Neural progenitor cell (in vitro differentiated cells): ENCODE data around the gene MYH7B. TPM values are rescaled to one million over a fixed set of nuclear protein-coding genes. Genes with fewer than 3 reads are reported as not detected.

Source experiments
- DNase-seq: peaks from one replicate; pipeline ENCODE4 v3.0.0-alpha.2; 2016; ENCODE audit warnings: low spot score
- H2AFZ ChIP-seq: fragments of 200-600 bp; sonication (generic); replicated peaks from 2 replicates; pipeline ENCODE4 v1.6.1; 2016; ENCODE audit warnings: antibody characterized with exemption
- H3F3A ChIP-seq: fragments of 200-600 bp; sonication (generic); 2 replicates; pipeline ENCODE4 v1.6.1; 2016; ENCODE audit warnings: antibody characterized with exemption, low read depth
- H3K27ac ChIP-seq: fragments of 200-600 bp; sonication (generic); 2 replicates; pipeline ENCODE4 v1.5.1; 2016; ENCODE audit warnings: mild to moderate bottlenecking
- H3K27me3 ChIP-seq: fragments of 200-600 bp; sonication (generic); 2 replicates; pipeline ENCODE4 v1.6.1; 2016; ENCODE audit warnings: mild to moderate bottlenecking, moderate library complexity
- H3K36me3 ChIP-seq: fragments of 200-600 bp; sonication (generic); 2 replicates; pipeline ENCODE4 v1.5.1; 2016
- H3K4me1 ChIP-seq: fragments of 200-600 bp; sonication (generic); 2 replicates; pipeline ENCODE4 v1.6.1; 2016; ENCODE audit warnings: mixed run types
- H3K4me2 ChIP-seq: fragments of 200-600 bp; sonication (generic); 2 replicates; pipeline ENCODE4 v1.6.1; 2016
- H3K4me3 ChIP-seq: fragments of 200-600 bp; sonication (generic); 2 replicates; pipeline ENCODE4 v1.5.1; 2016
- H3K79me2 ChIP-seq: fragments of 200-600 bp; sonication (generic); 2 replicates; pipeline ENCODE4 v1.6.1; 2016; ENCODE audit warnings: low read depth
- H3K9ac ChIP-seq: fragments of 200-600 bp; sonication (generic); 2 replicates; pipeline ENCODE4 v1.6.1; 2016
- H3K9me3 ChIP-seq: fragments of 200-600 bp; sonication (generic); 2 replicates; pipeline ENCODE4 v1.5.1; 2016; ENCODE audit warnings: low read depth
- H4K20me1 ChIP-seq: fragments of 200-600 bp; sonication (generic); 2 replicates; pipeline ENCODE4 v1.6.1; 2016; ENCODE audit warnings: low read depth
- H3K27ac Mint-ChIP-seq: 3 replicates; pipeline ENCODE4 v1.8.0; 2021; ENCODE audit warnings: mixed read lengths
- H3K27me3 Mint-ChIP-seq: 2 replicates; pipeline ENCODE4 v1.8.0; 2022; ENCODE audit warnings: low read depth, mild to moderate bottlenecking, inconsistent platforms, moderate library complexity, mixed read lengths; ENCODE audit not compliant: insufficient read depth
- H3K36me3 Mint-ChIP-seq: 3 replicates; pipeline ENCODE4 v1.8.0; 2021; ENCODE audit warnings: mixed read lengths
- H3K4me1 Mint-ChIP-seq: 3 replicates; pipeline ENCODE4 v1.8.0; 2021; ENCODE audit warnings: mixed read lengths
- H3K4me3 Mint-ChIP-seq: 3 replicates; pipeline ENCODE4 v1.8.0; 2021; ENCODE audit warnings: mild to moderate bottlenecking, moderate library complexity, mixed read lengths
- H3K9me3 Mint-ChIP-seq: 3 replicates; pipeline ENCODE4 v1.8.0; 2020; ENCODE audit warnings: mixed read lengths
- EZH2 ChIP-seq: fragments of 200-600 bp; sonication (generic); IDR thresholded peaks from 2 replicates; pipeline ENCODE4 v1.6.1; 2017; ENCODE audit warnings: antibody characterized with exemption, mild to moderate bottlenecking, moderate library complexity
- EZH2phosphoT487 ChIP-seq: fragments of 200-600 bp; sonication (generic); IDR thresholded peaks from 2 replicates; pipeline ENCODE4 v1.6.1; 2017; ENCODE audit warnings: antibody characterized with exemption
- total RNA-seq: library from RNA; depleted of rRNA; stranded (reverse); fragments of >200 nt; gene quantifications from 2 replicates; pipeline ENCODE4 v1.2.3, GENCODE V29; 2015; ENCODE audit warnings: low replicate concordance
- TF ChIP-seq, protein P1 (sequence below): fragments of 200-600 bp; sonication (generic); IDR thresholded peaks from 2 replicates; pipeline ENCODE4 v1.5.1; 2017; ENCODE audit warnings: antibody characterized with exemption, mild to moderate bottlenecking

Gene MYH7B
- total RNA-seq, 1 donor from 2014 or later: not detected

DNA sequence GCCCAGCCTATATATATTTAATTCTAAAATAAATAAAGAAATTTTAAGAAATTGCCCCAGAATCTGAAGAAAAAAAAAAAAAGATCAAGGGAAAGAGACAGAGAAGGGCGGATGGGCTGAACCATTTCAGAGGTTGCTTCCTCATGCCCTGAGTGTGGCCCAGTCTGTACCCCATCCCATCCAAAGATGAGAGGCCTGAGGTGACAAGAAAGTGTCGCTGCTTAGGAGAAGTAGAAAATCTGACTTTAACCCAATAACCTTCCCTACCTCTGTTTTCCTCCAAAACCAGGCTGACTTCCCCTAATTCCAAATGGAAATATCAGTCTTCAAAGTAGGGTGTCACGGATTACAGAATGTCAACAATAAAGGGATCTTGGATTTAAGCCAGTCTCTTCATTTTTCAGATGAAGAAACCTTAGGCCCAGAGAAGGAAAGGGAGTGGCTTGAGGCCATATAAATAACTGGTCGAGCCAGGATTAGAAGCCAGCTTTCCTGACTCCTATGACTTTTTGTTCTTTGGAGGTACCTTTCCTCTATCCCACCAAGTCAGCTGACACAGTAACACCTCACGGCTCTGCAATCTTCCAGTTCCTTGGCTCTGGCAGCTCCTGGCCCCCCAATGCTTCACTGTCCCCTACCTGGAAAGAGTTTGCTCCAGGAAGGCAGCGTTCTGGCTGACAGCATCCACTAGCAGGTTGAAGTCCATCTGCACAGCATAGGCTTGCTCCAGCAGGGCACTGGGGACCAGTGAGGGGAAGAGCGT lies 10.2 kb upstream of the MYH7B start:
- no peak for DNase-seq
- Histone ChIP-seq H3K79me2 (no peaks in the 10 kb centered on the region), H3K4me3 (no peak overlapping the region), H3K27ac (no peak overlapping the region), H3K9me3 (no peaks in the 10 kb centered on the region), H4K20me1 (no peaks in the 10 kb centered on the region), H3K4me1 (no peaks in the 10 kb centered on the region), H3K9ac (no peak overlapping the region), H2AFZ (no peak overlapping the region), H3K27me3 (no peaks in the 10 kb centered on the region), H3K36me3 (no peaks in the 10 kb centered on the region), H3F3A (no peaks in the 10 kb centered on the region), H3K4me2 (no peak overlapping the region)
- Mint-ChIP-seq H3K4me3 (no peak overlapping the region), H3K4me1 (no peaks in the 10 kb centered on the region), H3K36me3 (peaks cover 14% of the 10 kb centered on the region), H3K9me3 (no peaks in the 10 kb centered on the region), H3K27ac (no peak overlapping the region), H3K27me3 (peaks cover 8% of the 10 kb centered on the region)
- TF ChIP-seq, protein P1, sequence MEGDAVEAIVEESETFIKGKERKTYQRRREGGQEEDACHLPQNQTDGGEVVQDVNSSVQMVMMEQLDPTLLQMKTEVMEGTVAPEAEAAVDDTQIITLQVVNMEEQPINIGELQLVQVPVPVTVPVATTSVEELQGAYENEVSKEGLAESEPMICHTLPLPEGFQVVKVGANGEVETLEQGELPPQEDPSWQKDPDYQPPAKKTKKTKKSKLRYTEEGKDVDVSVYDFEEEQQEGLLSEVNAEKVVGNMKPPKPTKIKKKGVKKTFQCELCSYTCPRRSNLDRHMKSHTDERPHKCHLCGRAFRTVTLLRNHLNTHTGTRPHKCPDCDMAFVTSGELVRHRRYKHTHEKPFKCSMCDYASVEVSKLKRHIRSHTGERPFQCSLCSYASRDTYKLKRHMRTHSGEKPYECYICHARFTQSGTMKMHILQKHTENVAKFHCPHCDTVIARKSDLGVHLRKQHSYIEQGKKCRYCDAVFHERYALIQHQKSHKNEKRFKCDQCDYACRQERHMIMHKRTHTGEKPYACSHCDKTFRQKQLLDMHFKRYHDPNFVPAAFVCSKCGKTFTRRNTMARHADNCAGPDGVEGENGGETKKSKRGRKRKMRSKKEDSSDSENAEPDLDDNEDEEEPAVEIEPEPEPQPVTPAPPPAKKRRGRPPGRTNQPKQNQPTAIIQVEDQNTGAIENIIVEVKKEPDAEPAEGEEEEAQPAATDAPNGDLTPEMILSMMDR: no peak
- TF ChIP-seq EZH2phosphoT487 (no peak), EZH2 (no peak)

DNA sequence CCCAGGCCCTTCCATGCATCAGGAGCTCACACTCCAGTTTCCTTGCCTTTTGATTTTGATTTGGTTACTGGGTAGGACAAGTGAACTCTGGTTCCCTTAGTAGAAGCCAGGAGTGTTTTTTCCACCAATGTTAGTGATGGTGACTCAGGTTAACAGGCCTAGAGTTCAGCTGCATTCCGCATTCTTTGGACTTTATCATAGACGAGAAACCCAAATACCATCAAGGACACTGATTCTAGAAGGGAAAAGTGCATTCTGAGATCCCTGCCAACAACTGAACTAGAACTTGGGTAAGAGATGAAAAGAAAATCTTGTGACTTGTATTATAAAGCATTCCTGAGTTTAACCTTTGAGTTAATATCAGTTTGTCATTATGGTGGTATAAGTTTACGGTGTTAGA lies 9.0 kb upstream of the MYH7B start:
- no peaks in the 10 kb centered on the region for H3K9me3 Mint-ChIP-seq
- Histone ChIP-seq H3K4me1 (no peaks in the 10 kb centered on the region), H3K27me3 (no peaks in the 10 kb centered on the region), H3K27ac (no peak overlapping the region), H3K4me2 (no peak overlapping the region), H3K36me3 (no peaks in the 10 kb centered on the region), H3K4me3 (no peak overlapping the region), H3F3A (no peaks in the 10 kb centered on the region), H3K9ac (no peak overlapping the region), H2AFZ (no peak overlapping the region), H3K9me3 (no peaks in the 10 kb centered on the region), H4K20me1 (no peaks in the 10 kb centered on the region), H3K79me2 (no peaks in the 10 kb centered on the region)
- DNase-seq: no peak
- H3K27ac Mint-ChIP-seq: no peak overlapping the region
- H3K4me3 Mint-ChIP-seq: no peak overlapping the region
- TF ChIP-seq, protein P1: no peak
- H3K4me1 Mint-ChIP-seq: peaks cover 5% of the 10 kb centered on the region
- H3K27me3 Mint-ChIP-seq: peaks cover 8% of the 10 kb centered on the region
- peaks cover 11% of the 10 kb centered on the region for H3K36me3 Mint-ChIP-seq

DNA sequence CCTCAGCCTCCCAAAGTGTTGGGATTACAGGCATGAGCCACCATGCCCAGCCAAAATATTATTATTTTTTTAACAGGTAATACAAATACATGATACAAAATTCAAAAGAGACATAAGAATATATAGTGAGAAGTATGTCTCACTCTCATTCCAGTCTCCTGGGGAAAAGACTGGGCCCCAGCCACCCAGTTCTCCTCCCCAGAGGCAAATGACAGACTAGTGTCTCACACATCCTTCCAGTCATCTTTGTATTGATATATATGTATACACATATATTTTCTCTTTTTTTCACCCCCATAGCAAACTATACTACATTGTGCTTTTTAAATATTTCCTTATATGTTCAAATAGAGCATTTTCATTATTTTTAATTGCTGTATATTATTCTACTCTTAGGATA lies 8.3 kb upstream of the MYH7B start:
- H3K4me3 ChIP-seq: no peak overlapping the region
- H3F3A ChIP-seq: no peaks in the 10 kb centered on the region
- H3K27me3 ChIP-seq: no peaks in the 10 kb centered on the region
- H3K4me2 ChIP-seq: no peak overlapping the region
- H3K9ac ChIP-seq: no peak overlapping the region
- H3K27me3 Mint-ChIP-seq: peaks cover 8% of the 10 kb centered on the region
- no peaks in the 10 kb centered on the region for H3K36me3 ChIP-seq
- no peak overlapping the region for H3K27ac Mint-ChIP-seq
- no peaks in the 10 kb centered on the region for H3K9me3 Mint-ChIP-seq
- H3K9me3 ChIP-seq: no peaks in the 10 kb centered on the region
- H4K20me1 ChIP-seq: no peaks in the 10 kb centered on the region
- TF ChIP-seq, protein P1: no peak
- TF ChIP-seq EZH2 (no peak), EZH2phosphoT487 (no peak)
- no peak overlapping the region for H2AFZ ChIP-seq
- H3K4me3 Mint-ChIP-seq: no peak overlapping the region
- no peaks in the 10 kb centered on the region for H3K79me2 ChIP-seq
- H3K36me3 Mint-ChIP-seq: peaks cover 9% of the 10 kb centered on the region
- no peaks in the 10 kb centered on the region for H3K4me1 ChIP-seq
- H3K4me1 Mint-ChIP-seq: peaks cover 10% of the 10 kb centered on the region
- DNase-seq: no peak
- H3K27ac ChIP-seq: no peak overlapping the region
